ENCODE data around the gene BARX1.

DNA sequence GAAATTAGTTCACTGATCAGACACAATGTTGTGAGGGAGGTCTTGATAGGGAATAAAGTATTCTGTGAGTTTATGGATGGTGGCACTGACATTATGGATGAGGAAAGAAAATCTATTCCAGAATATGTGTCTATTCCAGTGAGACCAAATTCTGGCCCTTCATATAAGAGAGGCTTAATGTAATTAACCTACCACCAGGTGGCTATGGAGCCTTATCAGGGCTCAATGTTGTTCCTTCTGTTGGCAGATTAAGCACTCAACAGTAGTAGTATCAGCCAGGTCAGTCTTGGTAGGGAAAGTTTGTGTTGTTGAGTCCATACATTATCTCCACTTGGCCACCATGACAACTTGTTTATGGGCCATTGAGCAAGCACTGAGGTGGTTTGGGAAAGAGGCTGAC lies 41.7 kb upstream of the BARX1 start:
- TF ChIP-seq, protein P1, sequence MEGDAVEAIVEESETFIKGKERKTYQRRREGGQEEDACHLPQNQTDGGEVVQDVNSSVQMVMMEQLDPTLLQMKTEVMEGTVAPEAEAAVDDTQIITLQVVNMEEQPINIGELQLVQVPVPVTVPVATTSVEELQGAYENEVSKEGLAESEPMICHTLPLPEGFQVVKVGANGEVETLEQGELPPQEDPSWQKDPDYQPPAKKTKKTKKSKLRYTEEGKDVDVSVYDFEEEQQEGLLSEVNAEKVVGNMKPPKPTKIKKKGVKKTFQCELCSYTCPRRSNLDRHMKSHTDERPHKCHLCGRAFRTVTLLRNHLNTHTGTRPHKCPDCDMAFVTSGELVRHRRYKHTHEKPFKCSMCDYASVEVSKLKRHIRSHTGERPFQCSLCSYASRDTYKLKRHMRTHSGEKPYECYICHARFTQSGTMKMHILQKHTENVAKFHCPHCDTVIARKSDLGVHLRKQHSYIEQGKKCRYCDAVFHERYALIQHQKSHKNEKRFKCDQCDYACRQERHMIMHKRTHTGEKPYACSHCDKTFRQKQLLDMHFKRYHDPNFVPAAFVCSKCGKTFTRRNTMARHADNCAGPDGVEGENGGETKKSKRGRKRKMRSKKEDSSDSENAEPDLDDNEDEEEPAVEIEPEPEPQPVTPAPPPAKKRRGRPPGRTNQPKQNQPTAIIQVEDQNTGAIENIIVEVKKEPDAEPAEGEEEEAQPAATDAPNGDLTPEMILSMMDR (IDR thresholded peaks at IDR 0.05) = no peak
- no peak for TF ChIP-seq POLR2AphosphoS5 (IDR thresholded peaks at IDR 0.05)

Measured in gastroesophageal sphincter (tissue), 3 donors.